NCI-H446 (cell line): ENCODE measurements around the gene GMPPA.

Experiments used
- DNase-seq, 2 experiments: peaks; one replicate each; lab custom pipeline; 2025; lab: John Stamatoyannopoulos, UW

The GMPPA gene

DNA sequence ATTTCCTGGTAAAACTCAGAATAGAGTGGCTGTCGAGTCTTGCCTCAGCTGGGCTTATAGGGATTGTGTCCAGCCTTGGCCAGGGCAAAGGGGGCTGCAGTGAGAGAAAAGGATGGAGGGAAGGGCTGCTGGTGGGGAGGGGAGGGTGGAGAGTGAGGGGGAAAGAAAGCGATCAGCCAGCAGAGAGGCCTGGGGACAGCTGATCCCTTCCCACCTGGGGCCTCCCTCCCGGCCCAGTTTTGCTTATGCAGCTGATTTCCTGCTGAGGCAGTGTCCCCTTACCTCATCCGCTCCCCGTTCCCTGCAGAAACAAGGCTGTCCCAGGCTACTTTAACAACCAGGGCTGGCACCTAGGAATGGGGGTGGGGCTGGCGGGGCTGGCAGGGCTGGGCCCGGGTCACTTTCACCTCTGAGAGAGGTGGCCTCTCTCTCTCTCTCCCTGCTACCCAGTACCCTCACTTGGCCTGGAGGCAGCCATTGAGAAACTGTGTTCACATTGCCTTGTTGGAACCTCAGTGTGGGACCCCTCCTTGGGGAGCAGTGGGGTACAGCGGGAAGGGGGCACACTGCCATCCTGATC is 12.2 kb upstream of the GMPPA start:
- no peak for DNase-seq

DNA sequence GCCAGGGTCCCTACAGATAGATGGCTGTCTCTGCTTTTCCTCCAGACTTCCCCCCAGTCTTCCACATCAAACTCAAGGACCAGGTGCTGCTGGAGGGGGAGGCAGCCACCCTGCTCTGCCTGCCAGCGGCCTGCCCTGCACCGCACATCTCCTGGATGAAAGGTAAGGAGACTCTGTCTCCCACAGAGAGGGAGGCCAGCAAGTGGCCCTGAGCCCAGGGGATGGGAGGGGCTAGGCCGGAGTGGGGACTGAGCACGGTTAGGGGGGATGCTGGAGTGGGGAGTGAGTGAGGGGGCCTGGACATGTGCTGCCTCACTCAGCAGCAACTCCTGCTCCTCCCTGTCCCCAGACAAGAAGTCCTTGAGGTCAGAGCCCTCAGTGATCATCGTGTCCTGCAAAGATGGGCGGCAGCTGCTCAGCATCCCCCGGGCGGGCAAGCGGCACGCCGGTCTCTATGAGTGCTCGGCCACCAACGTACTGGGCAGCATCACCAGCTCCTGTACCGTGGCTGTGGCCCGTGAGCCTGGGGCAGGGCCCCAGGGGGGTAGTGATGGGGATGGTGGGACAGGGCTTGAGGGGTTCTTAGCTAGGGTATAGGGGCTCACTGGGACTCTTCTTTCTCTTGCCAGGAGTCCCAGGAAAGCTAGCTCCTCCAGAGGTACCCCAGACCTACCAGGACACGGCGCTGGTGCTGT is 10.4 kb upstream of the GMPPA start:
- no peak for DNase-seq

GRCh38 chr2:219488844-219489194 is 9.9 kb upstream of the GMPPA start:
- no peak for DNase-seq

- DNase-seq = no peak
Observed at GRCh38 chr2:219489315-219489714, 9.4 kb upstream of the GMPPA start.

- DNase-seq = no peak
Observed at GRCh38 chr2:219490186-219490585, 8.5 kb upstream of the GMPPA start.

DNA sequence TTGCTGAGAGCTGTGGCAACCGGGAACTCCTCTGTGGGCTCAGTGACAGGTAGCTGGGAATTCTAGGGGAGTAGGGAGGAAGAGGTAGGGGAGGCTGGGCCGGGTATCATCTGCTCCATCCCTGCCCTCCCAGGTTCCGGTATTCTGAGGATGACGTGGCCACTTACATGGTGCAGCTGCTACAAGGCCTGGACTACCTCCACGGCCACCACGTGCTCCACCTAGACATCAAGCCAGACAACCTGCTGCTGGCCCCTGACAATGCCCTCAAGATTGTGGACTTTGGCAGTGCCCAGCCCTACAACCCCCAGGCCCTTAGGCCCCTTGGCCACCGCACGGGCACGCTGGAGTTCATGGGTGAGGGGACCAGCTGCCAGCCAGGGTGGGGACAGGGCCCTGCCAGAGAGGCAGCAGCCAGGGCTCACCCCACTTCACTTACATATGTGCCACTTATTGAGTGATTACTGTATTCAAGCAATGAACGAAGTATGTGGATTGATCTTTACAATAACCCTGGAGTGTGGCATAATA is 8.0 kb upstream of the GMPPA start:
- DNase-seq = no peak

- no peak for DNase-seq
Observed at GRCh38 chr2:219491278-219491963, 7.3 kb upstream of the GMPPA start.

GRCh38 chr2:219492575-219492974 is 6.1 kb upstream of the GMPPA start:
- DNase-seq = no peak

- no peak for DNase-seq
Observed at GRCh38 chr2:219493086-219493485, 5.6 kb upstream of the GMPPA start.

DNA sequence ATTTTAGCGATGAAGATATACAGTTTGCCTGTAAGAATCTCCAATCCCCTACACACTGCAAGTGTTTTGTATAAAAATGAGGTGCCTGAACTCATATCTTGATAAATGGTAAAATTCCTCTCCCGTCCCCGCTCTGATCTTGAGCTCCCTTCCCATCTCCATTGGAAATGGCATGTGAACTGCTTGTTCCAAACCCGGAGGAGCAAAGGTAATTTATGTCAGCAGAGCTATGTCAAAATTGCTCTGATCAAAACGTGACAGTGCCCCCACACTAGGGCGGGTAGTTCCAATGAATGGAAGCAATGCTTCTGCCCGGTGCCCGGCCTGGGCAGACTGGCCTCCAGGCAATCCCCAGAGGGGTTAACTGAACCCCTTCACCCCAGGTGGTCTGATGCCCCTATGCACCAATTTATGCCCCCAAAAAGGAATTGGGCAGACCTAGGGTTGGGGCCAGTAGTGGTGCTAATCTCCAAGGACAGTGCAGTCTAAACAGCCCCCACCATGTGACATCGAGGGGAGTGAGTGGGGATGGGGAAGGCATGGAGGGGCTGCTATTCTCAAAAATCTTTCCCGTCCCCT is 3.6 kb upstream of the GMPPA start:
- no peak for DNase-seq

DNA sequence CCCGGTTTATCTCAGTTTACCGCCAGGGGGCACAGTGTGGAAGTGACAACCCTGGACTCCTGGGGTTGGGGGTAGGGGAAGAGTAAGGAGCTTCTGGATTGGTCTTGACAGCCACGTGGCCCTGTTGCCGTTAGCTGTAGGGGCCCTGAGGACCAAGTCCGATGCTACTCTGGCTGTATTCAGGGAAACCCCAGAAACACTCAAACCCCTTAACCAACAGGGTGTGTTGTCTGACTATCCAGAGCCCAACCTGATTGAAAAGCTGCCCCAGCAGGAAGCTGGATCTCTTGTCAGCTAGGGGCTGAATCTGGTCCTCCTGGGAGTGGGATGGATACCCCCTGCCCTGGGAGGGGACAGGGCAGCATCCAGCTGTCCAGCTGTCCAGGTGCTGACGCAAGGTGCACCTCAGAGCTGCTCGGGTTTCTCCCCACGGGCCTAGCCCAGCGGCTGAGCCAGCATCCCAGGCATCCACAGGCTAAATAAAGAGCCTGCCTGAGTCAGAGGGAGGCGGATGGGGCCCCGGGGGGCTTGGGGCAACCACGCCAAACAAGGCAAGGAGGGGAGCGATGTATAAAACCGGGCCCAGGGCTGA is 3.1 kb upstream of the GMPPA start:
- peak; percentile 20 to 64 for DNase-seq

DNA sequence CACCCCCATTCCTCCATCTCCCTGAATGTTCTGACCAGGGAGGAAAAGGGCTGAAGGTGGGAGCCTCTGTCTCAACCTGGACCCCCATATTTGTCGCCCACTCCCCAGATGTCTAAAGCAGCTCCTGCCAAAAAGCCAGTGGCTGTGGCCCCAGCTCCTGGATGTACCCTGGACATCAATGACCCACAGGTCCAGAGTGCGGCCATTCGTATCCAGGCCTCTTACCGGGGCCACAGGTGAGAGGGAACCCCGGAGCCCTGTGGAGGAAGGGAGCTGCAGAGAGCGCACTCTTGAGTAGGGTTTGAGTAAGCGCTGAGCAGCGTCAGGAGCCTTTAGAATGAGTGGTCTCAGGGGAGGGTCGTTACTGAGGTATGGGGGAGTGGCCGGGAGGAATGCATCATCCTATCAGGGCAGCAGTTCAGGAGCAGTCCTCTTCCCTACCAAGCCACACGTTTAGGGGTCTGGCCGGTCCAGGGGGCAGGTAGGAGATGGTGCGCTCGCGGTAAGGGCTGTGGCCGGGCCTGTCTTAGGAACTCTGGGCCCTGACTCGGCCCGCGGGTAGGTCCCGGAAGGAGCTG is 2.4 kb upstream of the GMPPA start:
- no peak for DNase-seq

GRCh38 chr2:219496825-219497494 is 1.7 kb upstream of the GMPPA start:
- no peak for DNase-seq

- DNase-seq = no peak
Observed at GRCh38 chr2:219497495-219498279, 1.0 kb upstream of the GMPPA start.

GRCh38 chr2:219499058-219499307 is 292 bp downstream of the GMPPA start:
- DNase-seq = no peak

DNA sequence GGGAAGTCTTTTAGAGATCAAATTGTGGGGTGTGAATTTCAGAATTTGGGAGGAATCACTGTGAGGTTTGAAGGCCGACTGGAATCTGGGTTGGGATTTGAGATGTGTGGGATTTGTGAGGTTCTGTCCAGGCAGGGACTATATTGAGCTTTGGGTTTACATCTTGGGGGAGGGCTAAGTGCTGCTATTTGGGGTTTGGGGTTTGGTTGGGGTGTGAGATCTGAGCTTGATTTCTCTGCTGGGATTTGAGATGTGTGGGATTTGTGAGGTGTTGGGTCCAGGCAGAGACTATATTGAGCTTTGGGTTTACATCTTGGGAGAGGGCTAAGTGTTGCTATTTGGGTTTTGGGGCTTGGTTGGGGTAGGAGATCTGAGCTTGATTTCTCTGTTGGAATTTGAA is 864 bp downstream of the GMPPA start:
- no peak for DNase-seq

- peak in 1 of 2 experiments; percentile 19 for DNase-seq
Observed at GRCh38 chr2:219500135-219500534, 1.4 kb downstream of the GMPPA start.

DNA sequence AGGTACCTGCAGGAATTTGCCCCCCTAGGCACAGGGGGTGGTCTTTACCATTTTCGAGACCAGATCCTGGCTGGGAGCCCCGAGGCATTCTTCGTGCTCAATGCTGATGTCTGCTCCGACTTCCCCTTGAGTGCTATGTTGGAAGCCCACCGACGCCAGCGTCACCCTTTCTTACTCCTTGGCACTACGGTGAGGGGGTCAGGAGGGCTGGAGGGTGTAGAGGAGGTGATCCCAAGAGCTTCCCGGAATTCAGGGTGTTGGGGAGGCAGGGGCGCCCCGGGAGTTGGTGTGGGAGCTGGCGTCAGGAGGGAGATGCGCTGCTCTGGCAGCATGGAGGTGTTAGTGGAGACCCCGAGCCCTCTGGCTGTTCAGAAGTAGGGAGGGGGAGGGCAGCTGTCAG is 3.2 kb downstream of the GMPPA start:
- DNase-seq = no peak

GRCh38 chr2:219502618-219503017 is 3.9 kb downstream of the GMPPA start:
- DNase-seq = no peak

GRCh38 chr2:219505585-219505984 is 6.9 kb downstream of the GMPPA start:
- DNase-seq = no peak

DNA sequence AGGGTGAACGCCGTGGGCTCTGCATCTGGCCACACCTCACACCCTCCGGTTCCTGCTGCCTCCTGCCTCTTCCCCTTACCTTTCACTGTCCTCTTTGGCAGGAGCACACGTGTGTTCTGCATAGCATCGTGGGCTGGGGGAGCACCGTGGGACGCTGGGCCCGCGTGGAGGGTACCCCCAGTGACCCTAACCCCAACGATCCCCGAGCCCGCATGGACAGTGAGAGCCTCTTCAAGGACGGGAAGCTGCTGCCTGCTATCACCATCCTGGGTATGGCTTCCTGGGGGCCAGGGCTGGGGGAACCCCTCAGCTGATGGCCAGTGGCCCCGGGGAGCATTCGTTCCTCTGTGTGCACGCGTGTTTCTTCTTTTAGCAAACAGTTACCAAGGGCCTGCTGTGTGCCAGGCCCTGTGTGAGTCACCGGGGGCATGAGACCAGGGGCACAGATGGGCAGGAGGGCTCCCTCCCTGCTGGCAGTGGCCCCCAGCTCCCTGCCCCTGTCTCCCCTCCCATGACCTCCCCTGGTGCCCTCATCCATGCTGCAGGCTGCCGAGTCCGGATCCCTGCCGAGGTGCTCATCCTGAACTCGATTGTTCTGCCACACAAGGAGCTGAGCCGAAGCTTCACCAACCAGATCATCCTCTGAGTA is 7.6 kb downstream of the GMPPA start:
- peak in 1 of 2 experiments; percentile 70 for DNase-seq
